Measurements from ENCODE around the gene DHRS7B.
A peak's percentile ranks its signal among the peaks of the same experiment; 100 is the strongest.

DNA sequence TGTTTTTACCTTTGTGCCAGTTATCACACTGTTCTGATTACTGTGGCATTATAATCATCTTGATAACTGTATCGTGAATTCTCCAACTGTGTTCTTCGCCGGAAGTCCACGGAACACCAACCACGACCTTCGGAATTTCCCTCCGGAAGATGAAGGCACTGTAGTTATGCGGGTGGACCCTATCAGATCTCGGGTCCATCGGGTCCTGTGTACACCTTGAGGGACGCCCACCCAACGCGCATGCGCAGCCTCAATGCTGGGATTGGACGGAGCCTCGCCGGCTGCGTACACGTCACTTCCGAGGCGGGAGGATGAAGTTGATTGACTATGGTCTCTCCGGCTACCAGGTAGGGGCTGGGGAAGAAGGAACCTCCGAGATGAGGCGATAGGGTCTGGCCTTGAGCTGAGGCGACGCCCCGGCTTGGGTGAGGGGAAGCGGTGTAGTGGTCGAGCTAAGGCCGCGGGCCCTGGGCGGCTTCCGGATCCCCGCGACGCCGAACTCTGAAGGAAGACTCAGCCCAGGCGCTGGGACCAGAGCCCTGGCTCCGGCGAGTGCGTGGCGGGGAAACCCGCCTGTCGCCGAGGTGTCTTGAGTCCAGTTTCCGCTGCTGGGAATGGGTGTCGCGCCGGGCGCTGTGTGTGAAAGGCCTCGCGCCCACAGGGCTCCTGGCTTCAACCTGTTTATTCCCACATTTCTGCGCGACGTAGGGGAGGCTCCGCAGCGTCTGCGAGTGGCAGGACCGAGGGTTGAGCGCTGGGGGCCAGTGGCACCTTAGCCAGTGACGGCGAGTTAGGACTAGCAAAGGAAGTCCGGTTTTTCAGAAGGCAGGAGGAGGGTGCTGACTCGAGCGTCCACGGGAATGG is at the start of gene DHRS7B:
- TF ChIP-seq, protein P1, sequence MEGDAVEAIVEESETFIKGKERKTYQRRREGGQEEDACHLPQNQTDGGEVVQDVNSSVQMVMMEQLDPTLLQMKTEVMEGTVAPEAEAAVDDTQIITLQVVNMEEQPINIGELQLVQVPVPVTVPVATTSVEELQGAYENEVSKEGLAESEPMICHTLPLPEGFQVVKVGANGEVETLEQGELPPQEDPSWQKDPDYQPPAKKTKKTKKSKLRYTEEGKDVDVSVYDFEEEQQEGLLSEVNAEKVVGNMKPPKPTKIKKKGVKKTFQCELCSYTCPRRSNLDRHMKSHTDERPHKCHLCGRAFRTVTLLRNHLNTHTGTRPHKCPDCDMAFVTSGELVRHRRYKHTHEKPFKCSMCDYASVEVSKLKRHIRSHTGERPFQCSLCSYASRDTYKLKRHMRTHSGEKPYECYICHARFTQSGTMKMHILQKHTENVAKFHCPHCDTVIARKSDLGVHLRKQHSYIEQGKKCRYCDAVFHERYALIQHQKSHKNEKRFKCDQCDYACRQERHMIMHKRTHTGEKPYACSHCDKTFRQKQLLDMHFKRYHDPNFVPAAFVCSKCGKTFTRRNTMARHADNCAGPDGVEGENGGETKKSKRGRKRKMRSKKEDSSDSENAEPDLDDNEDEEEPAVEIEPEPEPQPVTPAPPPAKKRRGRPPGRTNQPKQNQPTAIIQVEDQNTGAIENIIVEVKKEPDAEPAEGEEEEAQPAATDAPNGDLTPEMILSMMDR (IDR thresholded peaks at IDR 0.05) = no peak
- TF ChIP-seq POLR2AphosphoS5 (IDR thresholded peaks at IDR 0.05; ENCODE audit: low read depth, low read length) = peak; percentile 62; the same call in 1 of the 2 replicates

Data from Panc1 (cell line).